ENCODE measurements around the gene ALPG.
"Not testable (repeated sequence)": the region's sequence is repeated elsewhere in the genome, so short reads cannot be mapped to it uniquely, and the experiment has no call there.

ALPG gene

DNA sequence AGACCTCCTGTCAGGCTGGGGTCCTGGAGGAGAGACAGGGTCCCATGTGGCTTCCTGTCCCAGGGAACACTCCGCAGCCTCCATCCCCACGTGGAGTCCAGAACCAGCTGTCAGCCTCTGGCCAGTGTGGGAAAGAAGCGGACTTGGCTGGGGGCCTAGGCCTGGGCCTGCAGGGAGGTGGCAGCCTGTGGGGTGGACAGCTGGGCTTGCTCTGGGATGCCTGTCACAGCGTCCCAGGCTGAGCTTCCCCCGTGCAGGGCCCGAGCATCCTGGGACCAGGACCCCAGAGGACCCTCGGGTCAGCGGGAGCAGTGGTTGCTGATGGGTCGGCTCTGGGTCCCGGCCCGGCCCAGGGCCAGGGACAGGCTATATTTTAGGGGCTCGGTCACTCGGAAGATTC, 35.8 kb downstream of the ALPG start:
- not testable (repeated sequence) for DNase-seq

DNA sequence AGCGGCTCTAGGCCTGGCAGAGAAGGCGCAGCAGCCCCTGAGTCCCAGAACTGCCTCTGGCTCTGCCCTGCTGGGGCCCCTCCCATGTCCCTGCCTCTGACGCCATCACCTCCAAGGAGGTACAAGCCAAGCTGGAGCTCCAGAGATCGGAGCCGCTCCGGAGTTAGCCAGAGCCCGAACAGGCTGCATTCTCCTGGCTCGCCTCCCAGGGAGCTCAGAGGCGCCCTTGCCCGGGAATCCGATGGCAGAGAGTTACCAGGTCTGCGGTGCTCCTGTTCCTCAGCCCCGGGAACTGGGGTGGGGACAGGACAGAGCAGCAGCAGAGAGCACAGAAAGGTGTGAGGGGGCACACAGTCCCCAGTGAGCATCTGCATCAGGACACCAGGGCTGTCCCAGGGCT, 36.4 kb downstream of the ALPG start:
- DNase-seq, result not testable (repeated sequence)

DNA sequence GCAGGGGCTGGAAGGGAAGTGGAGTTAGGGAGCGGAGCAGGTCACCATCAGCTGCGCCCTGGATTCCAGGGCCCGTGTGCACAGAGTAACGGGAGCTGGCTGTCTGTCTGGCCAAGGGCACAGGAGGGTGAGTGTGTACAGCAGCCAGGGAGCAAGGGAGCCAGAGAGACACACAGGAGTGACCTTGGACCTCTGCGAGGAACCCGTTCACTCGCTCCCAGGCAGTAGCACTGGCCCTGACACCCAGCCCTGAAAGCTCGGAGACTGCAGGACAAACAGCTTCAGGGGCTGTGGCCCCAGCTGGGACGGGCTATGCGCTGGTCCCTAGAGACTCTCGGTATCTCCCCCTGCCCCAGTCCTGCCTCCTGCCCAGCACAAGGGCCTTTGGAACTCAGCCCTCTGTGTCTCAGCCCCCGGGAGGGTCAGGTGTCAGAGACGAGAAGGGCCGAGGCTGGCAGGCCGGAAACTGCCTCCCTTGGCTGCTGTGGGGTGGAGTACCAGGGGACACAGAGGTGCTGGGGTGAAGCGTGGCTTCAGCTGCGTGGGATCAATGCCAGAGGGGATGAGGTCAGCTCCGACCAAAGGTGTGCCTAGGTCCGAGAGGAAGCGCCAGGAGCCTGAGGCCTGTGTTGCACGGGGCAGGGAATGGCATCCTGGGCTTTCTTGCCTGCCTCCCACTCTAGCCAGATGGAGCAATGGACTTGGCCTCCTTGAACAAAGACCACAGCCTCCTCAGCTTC, 37.2 kb downstream of the ALPG start:
- not testable (repeated sequence) for DNase-seq

DNA sequence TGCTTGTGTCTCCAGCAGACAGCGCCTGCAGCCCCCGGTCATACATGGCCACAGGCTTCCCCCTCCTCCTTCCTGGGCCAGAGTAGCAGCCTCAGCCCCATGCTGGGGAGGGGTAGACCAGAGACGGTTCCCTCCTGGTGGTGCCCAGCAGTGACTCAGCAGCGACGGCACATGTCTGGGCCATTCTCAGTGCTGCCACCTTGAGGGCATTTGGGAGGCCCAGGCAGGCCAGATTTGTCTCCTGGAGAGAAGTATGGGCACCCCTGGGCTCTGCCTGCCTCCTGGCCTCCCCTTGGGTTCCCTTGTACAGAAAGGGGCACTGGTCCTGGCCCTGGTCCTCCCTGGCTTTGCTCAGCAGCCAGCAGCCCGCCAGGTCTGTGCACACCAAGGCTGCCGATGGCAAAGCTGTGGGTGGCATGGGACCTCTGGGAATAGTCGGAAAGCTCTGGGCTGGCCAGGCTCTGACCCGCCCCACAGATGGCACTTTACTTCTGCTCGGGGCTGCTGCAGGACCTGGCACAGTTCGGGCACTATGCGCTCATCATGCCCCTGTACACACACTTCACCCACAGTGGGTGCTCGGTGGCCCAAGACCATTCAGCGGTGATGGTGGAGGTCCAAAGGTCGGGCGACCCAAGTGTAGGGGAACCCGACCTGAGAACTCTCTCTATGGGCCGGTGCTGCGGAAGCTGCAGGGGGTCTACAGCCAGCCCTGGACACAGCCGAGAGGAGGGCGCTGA, 37.9 kb downstream of the ALPG start:
- peak; percentile 88 for DNase-seq

DNA sequence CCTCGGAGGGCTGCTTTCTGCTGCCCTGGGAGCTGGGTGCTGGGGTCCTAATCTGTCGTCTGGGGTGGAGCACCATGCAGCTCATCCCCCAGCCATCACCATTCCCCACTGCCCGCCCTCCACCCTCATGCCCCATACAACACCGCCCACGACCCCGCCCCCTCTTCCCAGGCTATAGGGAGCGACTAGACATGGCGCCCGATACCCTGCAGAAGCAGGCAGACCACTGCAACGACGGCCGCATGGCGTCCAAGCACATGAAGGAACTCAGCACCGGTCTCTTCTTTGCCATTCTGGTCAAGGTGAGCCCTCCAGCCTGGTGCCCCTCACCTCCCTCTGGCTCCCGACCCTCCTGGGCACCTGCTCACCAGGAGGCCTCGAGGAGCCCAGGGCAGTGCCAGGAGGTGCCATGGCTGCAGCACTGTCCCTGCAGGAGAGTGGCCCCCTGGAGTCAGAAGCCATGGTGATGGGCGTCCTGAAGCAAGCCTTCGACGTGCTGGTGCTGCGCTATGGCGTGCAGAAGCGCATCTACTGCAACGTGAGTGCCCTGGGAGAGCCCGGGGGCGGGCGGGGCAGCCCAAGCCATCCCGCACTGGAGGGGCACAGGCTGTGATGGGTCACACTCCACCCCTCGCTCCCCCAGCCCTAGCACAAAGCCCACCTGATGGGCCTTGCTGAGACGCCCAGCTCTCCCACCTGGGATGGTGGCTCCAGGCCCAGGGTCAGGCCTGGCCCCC, 38.7 kb downstream of the ALPG start:
- not testable (repeated sequence) for DNase-seq

DNA sequence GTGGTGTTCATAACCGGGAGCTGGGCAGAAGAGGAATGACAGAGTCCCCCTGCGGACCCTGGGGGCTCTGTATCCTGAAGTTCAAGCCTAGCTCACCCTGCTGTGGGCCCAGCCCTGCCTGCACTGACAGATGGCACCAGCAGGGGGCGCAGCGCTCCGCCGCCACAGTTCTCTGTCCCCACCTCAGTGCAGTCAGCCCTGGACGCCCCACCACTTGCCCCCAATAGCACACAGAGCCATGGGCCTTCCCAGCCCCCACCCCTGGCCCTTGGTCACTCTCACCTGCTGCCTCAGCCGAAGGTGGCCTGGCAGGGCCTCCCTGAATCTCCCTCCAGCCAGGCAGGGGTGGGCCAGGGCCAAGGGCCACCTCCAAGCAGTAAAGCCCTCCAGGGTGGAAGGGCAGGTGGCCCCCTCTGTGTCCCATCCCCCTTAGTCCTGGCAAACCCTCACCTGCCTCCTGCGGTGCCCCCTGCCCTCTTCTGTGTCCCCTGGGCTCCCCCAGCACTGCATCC, 39.7 kb downstream of the ALPG start:
- DNase-seq, result not testable (repeated sequence)

DNA sequence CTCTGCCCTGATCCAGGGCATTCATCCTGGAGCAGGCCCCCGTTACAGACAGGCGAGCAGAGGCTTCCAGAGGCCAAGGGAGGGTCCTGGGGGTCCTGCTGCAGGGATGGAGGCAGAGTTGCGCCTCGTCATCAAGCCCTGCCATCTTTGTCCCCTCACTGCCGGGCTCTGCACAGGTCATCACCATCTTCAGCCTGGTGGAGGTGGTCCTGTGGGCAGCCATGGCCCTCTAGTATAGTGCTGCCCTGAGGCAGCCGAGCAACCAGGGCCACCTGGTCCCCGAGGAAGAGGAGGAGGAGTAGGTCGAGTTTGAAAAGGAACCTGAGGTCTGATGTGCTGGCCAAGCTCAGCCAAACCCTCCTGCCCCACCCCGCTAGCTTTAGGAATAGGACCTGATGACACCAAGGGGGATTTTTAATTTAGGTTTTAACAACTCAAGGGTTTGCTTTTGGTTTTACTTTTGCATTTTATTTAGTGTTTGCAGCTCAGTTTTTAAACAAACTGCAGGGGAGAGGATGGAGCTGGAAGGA, 40.5 kb downstream of the ALPG start:
- DNase-seq, result no peak

DNA sequence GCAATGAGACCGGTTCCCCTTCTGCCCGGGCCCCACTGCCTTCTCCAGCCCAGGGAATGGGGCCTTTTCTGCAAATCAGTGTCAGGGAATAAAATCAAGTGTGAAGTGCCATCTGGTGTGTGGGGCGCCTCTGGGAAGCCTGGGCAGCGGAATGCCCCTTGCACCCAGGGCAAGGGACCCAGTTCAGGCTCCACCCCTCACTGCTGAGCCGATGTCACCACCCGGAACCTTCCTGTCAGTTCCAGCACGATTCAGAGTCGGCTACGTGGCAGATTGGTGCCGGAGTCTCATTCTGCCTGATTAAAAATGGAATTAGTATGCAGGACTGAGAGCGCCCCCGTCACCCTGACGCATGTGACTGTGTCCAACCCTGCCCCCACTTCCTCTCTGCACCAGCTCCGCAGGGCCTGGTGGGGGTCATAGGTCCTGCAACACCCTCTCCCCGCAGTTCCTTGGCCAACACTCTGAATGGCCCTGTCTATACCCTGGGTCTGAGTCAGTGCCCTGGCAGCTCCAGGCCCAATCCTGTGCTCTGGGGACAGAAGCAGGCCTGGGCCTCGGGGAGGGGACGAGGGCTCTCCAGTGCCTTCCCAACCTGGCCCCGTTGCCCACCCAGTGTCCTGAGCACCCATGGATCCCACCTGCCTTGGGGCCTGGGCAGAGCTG, 41.1 kb downstream of the ALPG start:
- no peak for DNase-seq

DNA sequence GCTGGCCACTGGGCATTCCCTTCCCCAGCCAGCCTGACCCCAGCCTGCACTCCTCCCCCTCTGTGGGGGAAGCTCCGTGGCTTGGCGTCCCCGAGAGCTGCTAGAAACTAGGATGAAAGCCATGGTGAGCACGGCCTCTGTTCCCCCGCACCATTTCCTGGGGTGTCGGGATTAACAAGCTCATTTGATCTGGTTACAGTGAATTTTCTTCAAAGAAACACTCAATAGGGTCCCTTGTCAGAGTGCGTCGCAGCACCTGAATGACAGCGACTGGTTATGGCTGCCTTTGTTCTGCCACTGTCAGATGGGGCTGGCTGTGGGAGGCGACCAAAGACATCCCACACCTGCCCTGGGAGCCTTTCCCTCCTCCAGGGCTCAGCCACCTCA, 41.7 kb downstream of the ALPG start:
- no peak for DNase-seq

DNA sequence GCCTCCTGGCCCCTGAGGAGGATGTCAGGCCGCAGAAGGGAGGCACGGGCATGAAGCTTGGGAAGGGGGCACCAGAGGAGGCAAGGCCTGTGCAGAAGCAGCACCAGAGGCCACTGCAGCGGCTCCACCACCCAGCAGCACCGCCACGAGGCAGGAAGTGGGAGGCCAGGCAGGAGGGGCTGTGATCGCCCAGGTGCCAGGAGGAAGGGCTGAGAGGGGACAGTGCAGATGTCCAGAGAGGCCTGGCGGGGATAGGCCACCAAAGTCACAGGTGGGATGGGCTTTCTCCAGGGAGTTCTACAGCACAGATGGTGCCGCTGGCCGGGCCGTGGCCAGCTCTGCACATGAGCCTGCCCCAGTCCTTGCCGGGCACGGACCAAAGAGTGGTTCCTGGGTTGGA, 43.3 kb downstream of the ALPG start:
- DNase-seq, result no peak

DNA sequence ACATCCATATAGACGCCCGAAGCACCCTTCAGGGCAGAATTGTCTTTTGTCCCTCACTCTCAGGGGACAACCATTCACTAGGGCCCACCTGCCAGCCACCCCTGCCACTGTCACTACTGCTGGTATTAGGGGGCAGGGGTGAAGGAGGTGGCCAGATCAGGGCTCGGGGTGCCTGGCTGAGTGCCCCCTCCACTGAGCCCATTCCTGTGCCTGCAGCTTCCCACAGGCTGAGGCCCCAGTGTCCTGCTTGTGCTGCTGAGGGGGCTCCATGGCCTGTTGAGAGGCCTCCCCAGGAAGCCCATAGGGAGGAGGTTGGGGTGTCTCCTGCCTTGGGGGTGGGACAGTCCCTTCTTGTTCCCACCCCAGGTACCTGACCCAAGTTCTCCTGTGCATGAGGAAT, 45.0 kb downstream of the ALPG start:
- not testable (repeated sequence) for DNase-seq

DNA sequence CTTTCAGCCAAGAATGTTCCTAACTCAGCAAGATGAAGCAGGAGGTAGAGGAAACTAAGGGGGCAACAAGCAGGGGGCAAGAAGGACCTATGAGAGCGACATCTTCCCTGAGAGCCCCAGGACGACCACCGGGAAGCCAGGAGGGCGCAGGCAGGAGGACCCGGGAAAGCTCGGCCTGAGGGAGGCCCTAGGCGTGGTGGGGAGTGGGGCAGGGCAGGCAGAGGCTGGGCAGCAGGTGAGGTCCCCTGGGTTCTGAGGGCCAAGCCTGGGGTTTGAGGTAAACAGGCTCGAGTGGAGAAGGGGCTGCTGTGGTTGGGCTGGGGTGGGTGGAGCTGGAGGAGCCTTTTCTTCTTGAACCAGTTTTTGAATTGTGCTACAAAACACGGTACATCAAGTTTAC, 48.0 kb downstream of the ALPG start:
- DNase-seq, result no peak

DNA sequence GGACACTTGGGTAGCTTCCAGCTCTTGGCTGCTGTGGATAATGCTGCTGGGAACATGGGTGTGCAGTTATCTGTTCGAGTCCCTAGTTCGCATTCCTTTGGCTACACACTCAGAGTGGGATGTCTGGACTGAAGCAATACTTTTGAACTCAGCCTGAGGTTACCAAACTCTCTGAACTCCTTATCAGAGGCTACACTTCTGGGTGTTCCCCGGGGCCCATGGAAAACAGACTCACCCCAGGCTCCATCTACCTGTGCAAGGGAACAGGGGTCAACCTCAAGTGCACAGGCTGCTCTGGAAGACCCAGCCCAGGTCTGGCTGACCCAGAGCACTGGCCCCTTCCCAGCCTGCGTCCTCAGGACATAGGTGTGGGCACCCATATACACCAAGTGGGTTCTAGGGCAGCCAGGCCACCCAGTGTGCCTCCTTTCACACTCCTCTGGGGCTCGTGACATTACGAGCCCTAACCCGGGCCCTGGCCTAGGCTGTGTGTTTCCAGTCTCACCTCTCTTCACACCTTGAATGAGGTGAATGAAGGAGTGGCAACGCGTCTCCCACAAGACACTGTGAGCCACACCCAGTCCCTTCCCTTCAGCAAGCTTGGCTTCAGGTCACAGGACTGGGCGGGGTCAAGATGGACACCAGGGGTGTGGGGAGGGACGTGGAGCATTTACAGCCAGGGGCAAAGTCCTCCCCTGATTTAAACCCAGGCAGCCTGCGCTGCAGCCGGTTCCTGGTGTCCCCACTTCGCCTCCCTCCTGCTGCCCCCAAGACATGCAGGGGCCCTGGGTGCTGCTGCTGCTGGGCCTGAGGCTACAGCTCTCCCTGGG, 49.0 kb downstream of the ALPG start, which contains the start of gene ALPI:
TSS of gene ALPI (plus strand) at position 728 of the 830 bp plus-strand sequence. CDS start at position 775, 47 bp downstream.
- peak; percentile 35 for DNase-seq

DNA sequence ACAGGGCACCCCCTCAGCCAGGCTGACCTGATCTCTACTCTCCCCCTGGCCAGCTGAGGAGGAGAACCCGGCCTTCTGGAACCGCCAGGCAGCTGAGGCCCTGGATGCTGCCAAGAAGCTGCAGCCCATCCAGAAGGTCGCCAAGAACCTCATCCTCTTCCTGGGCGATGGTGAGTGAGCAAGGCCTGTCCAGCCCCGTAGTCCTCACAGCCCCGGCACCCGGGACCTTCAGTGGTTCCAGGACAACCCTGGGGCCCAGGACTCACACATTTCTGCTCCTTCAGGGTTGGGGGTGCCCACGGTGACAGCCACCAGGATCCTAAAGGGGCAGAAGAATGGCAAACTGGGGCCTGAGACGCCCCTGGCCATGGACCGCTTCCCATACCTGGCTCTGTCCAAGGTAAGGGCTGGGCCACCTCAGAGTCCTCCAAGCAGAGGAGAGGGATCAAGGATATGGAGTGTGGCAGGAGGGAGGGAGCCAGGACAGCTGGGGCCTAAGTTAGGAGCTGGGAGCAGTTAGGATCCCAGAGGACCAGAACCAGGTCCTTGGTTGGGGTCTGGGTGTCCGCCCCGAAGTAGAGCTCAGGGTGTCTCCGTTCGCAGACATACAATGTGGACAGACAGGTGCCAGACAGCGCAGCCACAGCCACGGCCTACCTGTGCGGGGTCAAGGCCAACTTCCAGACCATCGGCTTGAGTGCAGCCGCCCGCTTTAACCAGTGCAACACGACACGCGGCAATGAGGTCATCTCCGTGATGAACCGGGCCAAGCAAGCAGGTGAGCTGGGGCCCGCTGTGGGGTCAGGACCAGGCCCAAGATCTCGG, 49.9 kb downstream of the ALPG start:
- peak; percentile 22 for DNase-seq

DNA sequence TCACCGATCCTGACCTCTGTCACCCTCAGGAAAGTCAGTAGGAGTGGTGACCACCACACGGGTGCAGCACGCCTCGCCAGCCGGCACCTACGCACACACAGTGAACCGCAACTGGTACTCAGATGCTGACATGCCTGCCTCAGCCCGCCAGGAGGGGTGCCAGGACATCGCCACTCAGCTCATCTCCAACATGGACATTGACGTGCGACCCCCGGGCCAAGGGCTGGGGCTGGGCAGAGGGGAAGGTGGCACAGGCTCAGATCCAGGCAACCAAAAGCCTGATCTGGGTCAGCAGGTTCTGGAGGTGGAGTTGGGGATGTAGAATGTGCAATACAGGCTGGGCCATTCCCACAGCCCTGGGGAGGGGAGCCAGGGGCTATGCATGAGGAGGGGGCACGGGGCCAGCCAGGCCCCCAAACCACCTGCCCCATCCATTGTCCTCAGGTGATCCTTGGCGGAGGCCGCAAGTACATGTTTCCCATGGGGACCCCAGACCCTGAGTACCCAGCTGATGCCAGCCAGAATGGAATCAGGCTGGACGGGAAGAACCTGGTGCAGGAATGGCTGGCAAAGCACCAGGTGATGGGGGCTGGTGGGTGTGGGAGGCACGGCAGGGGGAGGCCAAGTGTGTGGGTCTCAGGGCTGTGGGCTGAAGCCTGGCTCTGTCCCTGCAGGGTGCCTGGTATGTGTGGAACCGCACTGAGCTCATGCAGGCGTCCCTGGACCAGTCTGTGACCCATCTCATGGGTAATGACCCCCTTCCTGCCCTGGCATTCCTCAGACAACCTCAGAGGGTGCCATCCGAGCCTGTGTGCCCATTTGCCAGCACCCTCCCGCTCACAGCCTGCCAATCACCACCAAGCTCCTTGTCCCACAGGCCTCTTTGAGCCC, 50.7 kb downstream of the ALPG start:
- DNase-seq, result peak; percentile 34

DNA sequence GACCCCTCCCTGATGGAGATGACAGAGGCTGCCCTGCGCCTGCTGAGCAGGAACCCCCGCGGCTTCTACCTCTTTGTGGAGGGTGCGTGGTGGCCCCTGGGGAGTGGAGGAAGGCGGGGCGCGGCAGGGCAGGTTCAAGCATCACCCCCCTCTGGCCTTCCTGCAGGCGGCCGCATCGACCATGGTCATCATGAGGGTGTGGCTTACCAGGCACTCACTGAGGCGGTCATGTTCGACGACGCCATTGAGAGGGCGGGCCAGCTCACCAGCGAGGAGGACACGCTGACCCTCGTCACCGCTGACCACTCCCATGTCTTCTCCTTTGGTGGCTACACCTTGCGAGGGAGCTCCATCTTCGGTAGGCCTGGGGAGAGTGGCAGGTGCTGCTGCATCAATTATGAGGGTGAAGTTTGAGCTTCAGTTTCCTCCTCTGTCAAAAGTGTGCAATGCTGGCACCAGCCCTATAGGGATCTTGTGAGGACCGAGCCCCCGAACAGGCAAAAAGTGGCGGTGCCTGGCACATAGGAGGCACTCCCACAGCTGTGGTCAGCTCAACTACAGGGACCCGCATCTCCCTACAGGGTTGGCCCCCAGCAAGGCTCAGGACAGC, 51.5 kb downstream of the ALPG start:
- DNase-seq, result peak; percentile 28

DNA sequence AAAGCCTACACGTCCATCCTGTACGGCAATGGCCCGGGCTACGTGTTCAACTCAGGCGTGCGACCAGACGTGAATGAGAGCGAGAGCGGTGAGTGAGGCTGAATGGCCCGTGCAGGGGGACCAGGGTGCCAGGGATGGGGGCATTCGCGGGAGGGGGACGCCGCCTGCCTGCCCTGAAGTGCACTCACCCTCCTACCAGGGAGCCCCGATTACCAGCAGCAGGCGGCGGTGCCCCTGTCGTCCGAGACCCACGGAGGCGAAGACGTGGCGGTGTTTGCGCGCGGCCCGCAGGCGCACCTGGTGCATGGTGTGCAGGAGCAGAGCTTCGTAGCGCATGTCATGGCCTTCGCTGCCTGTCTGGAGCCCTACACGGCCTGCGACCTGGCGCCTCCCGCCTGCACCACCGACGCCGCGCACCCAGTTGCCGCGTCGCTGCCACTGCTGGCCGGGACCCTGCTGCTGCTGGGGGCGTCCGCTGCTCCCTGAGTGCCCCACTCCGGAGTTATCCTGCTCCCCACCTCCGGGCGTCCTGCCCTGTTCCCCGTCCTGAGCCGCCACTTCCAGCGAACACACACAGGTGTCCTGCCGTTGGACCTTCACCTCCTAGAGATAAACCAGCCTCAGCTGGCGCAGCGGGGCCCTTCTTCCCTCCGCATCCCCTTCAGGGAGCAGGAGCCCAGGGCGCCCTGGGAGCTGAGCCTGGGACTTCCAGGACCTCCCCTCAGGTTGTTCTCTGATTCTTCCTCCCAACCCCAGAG, 52.2 kb downstream of the ALPG start:
- peak; percentile 46 for DNase-seq

DNA sequence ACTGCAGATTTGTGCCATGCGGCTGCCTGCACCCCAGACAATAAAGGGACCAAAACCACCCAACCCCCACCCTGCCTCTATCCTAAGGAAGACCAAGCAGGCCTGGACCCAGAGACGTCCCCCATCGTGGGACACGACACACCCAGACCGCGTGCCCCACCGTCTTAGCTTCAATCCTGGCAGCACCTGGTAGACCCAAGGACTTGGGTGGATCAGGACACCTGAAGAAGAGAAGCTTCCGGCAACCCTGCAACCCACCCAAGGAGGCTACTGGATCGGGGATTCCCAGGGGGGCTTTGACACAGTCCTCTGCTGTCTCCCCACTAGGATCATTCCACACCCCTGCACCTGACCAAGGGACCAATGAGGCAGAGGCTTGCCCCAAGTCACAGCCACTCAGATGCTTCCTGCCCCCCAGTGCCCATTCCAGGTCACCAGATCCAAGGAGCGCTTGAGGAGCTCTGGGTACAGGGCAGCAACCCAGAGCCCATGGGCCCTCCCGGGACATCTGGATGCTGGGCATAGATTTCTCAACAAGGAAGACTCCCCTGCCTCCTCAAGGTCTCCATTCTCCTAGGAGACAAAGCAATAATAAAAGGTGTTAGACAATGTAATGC, 52.9 kb downstream of the ALPG start:
- peak; percentile 32 for DNase-seq
